Endodermal cell (in vitro differentiated cells): ENCODE measurements around the gene UNC50. TPM values are rescaled to one million over a fixed set of nuclear protein-coding genes. Genes with fewer than 3 reads are reported as not detected.

Source experiments
- DNase-seq: peaks from one replicate; pipeline ENCODE4 v3.0.0-alpha.2; 2017
- H3K27ac ChIP-seq: 2 replicates; pipeline ENCODE4 v1.5.1; 2013; ENCODE audit warnings: mild to moderate bottlenecking, low read depth, low read length, moderate library complexity
- H3K27me3 ChIP-seq: 2 replicates; pipeline ENCODE4 v1.6.1; 2013; ENCODE audit warnings: mild to moderate bottlenecking, low read length, moderate library complexity; ENCODE audit not compliant: insufficient read depth, control insufficient read depth, poor library complexity, severe bottlenecking
- H3K36me3 ChIP-seq: 2 replicates; pipeline ENCODE4 v1.7.0; 2013; ENCODE audit warnings: mild to moderate bottlenecking, low read length, moderate library complexity; ENCODE audit not compliant: control insufficient read depth, insufficient read depth
- H3K4me1 ChIP-seq: one replicate; pipeline ENCODE4 v1.7.0; 2013; ENCODE audit warnings: low read length; ENCODE audit not compliant: control insufficient read depth, insufficient read depth
- H3K4me3 ChIP-seq: 2 replicates; pipeline ENCODE4 v1.5.1; 2013; ENCODE audit warnings: mild to moderate bottlenecking, low read length, moderate library complexity
- H3K9ac ChIP-seq: 2 replicates; pipeline ENCODE4 v1.6.1; 2013; ENCODE audit warnings: mild to moderate bottlenecking, low read length, moderate library complexity; ENCODE audit not compliant: poor library complexity, severe bottlenecking; ENCODE audit errors: extremely low read depth
- H3K9me3 ChIP-seq: 2 replicates; pipeline ENCODE4 v1.6.1; 2013; ENCODE audit warnings: mild to moderate bottlenecking, low read length, moderate library complexity; ENCODE audit not compliant: control insufficient read depth
- H3K27ac Mint-ChIP-seq: 2 replicates; pipeline ENCODE4 v1.8.0; 2020; ENCODE audit warnings: mixed read lengths
- H3K27me3 Mint-ChIP-seq: 2 replicates; pipeline ENCODE4 v1.8.0; 2021; ENCODE audit warnings: mild to moderate bottlenecking, mixed read lengths; ENCODE audit not compliant: insufficient read depth
- H3K36me3 Mint-ChIP-seq: 2 replicates; pipeline ENCODE4 v1.8.0; 2020; ENCODE audit warnings: low read depth, mixed read lengths
- H3K4me1 Mint-ChIP-seq: 2 replicates; pipeline ENCODE4 v1.8.0; 2020; ENCODE audit warnings: mixed read lengths
- H3K4me3 Mint-ChIP-seq: 2 replicates; pipeline ENCODE4 v1.8.0; 2020; ENCODE audit warnings: mild to moderate bottlenecking, moderate library complexity, mixed read lengths
- H3K9me3 Mint-ChIP-seq: 2 replicates; pipeline ENCODE4 v1.8.0; 2020; ENCODE audit warnings: mild to moderate bottlenecking, mixed read lengths
- CTCF ChIP-seq: fragments of 200-600 bp; sonication (generic); conservative IDR thresholded peaks from 2 replicates; pipeline ENCODE4 v1.5.0; 2021; ENCODE audit warnings: antibody characterized with exemption, mild to moderate bottlenecking
- WGBS, 2 experiments: methylation state at CpG; one replicate each; pipeline versions ENCODE4 v1.1.5 to v1.1.7; 2013; ENCODE audit warnings: missing lambda C conversion rate in 2 of 2, mixed read lengths in 1 of 2; ENCODE audit not compliant: insufficient coverage in 1 of 2, insufficient read length in 1 of 2; 5-methylcytosine and 5-hydroxymethylcytosine counted together
- total RNA-seq, 2 donors: library from RNA; stranded (reverse); fragmentation: NEBNext Ultra II Directional in 1 of 2; extraction: Animal tissue kit (Norgen Biotek cat#: 25700) in 1 of 2; gene quantifications; 2 replicates in 1 of 2; 3 replicates in 1 of 2; pipeline ENCODE4 v1.2.1, GENCODE V29; 2021

UNC50 gene
- total RNA-seq, 2 donors from 2014 or later, result 81.2 to 82.8 TPM

- no peaks in the 10 kb centered on the region for H3K4me1 ChIP-seq
- H3K27me3 ChIP-seq, result no peaks in the 10 kb centered on the region
- no peaks in the 10 kb centered on the region for H3K27me3 Mint-ChIP-seq
- 95 to 97% methylated on average over 11 to 13 of the region's 13 CpGs for WGBS, 2 experiments
- H3K4me1 Mint-ChIP-seq, result no peaks in the 10 kb centered on the region
- H3K9me3 Mint-ChIP-seq, result no peaks in the 10 kb centered on the region
- H3K4me3 ChIP-seq, result no peak overlapping the region
- no peak overlapping the region for H3K27ac Mint-ChIP-seq
- no peak for TF ChIP-seq CTCF
- H3K36me3 ChIP-seq, result peaks cover 98% of the 10 kb centered on the region
- DNase-seq, result no peak
- H3K9me3 ChIP-seq, result no peaks in the 10 kb centered on the region
- H3K4me3 Mint-ChIP-seq, result no peak overlapping the region
- H3K36me3 Mint-ChIP-seq, result peaks cover 80% of the 10 kb centered on the region
- no peak overlapping the region for H3K9ac ChIP-seq
- H3K27ac ChIP-seq, result no peak overlapping the region
Measured at GRCh38 chr2:98571121-98571701, 37.2 kb upstream of the UNC50 start.

- Histone ChIP-seq H3K9me3 (no peaks in the 10 kb centered on the region), H3K4me3 (no peak overlapping the region), H3K4me1 (no peaks in the 10 kb centered on the region), H3K36me3 (peaks cover 98% of the 10 kb centered on the region), H3K9ac (no peak overlapping the region), H3K27ac (no peak overlapping the region), H3K27me3 (no peaks in the 10 kb centered on the region)
- no peak overlapping the region for H3K27ac Mint-ChIP-seq
- no peaks in the 10 kb centered on the region for H3K4me1 Mint-ChIP-seq
- H3K9me3 Mint-ChIP-seq, result no peaks in the 10 kb centered on the region
- 97 to 99% methylated on average over 9 of the region's 9 CpGs for WGBS, 2 experiments
- no peak for TF ChIP-seq CTCF
- peaks cover 75% of the 10 kb centered on the region for H3K36me3 Mint-ChIP-seq
- no peaks in the 10 kb centered on the region for H3K27me3 Mint-ChIP-seq
- DNase-seq, result no peak
- no peak overlapping the region for H3K4me3 Mint-ChIP-seq
Measured at GRCh38 chr2:98571796-98572195, 36.6 kb upstream of the UNC50 start.

GRCh38 chr2:98572211-98572610 lies 36.2 kb upstream of the UNC50 start:
- no peak overlapping the region for H3K27ac Mint-ChIP-seq
- no peak for TF ChIP-seq CTCF
- no peaks in the 10 kb centered on the region for H3K9me3 ChIP-seq
- H3K9ac ChIP-seq, result no peak overlapping the region
- no peaks in the 10 kb centered on the region for H3K9me3 Mint-ChIP-seq
- whole genome bisulfite sequencing, 2 experiments, result 87% methylated on average over 5 of the region's 5 CpGs; no CpG with 5 or more reads in 1 of the 2 experiments
- H3K4me3 Mint-ChIP-seq, result no peak overlapping the region
- no peaks in the 10 kb centered on the region for H3K27me3 Mint-ChIP-seq
- H3K27ac ChIP-seq, result no peak overlapping the region
- H3K27me3 ChIP-seq, result no peaks in the 10 kb centered on the region
- DNase-seq, result no peak
- H3K4me1 ChIP-seq, result no peaks in the 10 kb centered on the region
- no peaks in the 10 kb centered on the region for H3K4me1 Mint-ChIP-seq
- peaks cover 98% of the 10 kb centered on the region for H3K36me3 ChIP-seq
- peaks cover 72% of the 10 kb centered on the region for H3K36me3 Mint-ChIP-seq
- no peak overlapping the region for H3K4me3 ChIP-seq
